Fibroblast of gingiva (primary cell): ENCODE measurements around the gene SLC39A13.

Experiments
- DNase-seq: peaks from one replicate; pipeline ENCODE4 v3.0.0-alpha.2; 2011; ENCODE audit warnings: low read depth

Gene SLC39A13

GRCh38 chr11:47403135-47403534 is 5.3 kb upstream of the SLC39A13 start:
- no peak for DNase-seq

DNA sequence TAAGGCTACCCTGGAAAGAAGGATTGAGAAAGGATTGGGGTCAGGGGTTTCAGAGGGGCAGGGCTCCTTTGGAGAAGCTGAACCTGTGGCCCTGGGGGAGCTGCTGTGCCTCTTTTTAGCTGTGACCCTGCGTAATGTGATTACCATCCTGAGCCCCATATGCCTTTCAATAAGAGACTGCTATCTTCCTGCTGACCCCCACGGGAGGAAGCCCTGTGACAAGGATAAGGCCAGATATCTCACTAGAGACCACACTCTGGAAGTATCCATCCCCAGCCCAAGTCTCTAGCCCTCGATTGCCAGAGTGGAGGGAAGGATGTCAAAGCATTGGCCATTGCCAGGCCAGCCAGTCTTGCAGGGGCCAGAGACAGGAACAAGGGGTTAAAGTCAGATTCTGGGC is 4.8 kb upstream of the SLC39A13 start:
- no peak for DNase-seq

- DNase-seq: peak; percentile 66
Measured at GRCh38 chr11:47406896-47407745, 1.3 kb upstream of the SLC39A13 start.

GRCh38 chr11:47408598-47409439 is 429 bp downstream of the SLC39A13 start:
- peak; percentile 77 for DNase-seq

DNA sequence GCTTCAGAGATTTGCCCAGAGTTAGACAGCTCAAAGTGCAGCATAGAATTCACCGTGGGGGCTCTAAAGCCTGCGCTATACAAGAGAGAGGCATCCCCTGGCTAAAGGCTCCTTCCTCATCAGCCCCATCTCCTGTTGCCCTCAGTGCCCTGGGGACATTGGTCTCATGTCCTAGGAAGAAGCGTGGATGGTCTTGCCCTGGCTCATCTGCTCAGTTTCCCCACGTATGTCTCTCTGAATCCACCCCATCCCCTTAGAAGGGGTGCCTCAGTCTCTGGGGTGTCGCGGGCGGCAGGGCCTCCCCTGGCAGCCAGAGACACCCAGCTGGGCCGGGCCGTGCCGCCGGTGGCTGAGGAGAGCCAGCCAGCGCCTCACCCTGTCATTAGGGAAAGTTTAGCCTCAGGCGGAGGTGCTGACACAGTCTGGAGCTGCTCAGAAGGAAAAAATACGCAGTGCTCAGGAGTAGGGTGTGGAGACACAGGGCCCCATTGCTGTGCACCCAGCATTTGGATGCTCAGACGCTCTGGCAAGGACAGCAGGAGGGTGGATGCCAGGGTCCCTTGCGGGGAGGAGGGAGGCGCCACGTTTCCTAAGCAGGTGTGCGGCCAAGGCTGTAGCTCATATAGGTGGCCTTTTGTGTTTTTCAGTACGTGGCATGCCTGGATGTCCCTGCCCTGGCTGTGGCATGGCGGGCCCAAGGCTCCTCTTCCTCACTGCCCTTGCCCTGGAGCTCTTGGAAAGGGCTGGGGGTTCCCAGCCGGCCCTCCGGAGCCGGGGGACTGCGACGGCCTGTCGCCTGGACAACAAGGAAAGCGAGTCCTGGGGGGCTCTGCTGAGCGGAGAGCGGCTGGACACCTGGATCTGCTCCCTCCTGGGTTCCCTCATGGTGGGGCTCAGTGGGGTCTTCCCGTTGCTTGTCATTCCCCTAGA is 1.3 kb downstream of the SLC39A13 start:
- DNase-seq: no peak

DNA sequence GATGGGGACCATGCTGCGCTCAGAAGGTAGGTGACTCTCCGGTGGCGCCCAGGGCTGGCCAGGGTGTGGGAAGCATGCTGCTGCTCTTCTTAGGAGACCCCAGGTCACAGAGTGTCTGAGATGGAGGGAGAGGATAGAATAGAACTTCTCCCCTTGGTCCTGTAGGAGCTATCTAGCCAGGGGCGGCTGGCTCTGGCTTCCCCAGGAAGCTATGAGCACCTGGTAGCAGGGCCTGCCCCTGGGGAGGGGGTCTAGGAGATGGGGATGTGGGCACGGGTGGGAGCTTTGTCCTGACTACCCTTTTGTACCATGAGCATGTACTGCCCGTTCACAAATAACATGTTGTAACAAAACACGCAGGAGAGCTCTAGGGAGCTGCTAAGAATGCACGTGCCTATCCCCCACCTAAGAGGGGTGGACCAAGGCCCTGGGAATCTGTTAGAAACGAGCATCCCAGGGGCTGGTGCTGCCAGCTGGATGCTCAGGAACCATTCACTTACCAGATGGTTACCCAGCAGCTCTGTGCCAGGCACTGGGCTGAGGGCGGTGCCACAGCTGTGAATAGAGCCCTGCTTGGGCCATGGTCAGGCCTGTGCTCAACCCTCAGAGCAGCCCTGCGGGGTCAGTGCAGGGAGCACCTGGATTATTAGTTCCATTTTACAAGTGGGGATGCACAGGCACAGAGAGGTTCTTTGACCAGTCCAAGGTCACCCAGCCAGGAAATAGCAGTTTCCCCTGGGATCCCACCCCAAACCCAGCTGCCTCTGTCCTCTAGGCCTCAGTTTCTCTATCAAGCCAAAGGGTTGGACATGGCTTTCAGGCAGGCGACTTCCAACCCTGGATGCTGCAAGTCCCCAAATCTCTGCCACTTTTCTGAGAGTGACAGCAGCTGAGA is 2.2 kb downstream of the SLC39A13 start:
- no peak for DNase-seq

- peak; percentile 40 for DNase-seq
Measured at GRCh38 chr11:47411884-47412746, 3.7 kb downstream of the SLC39A13 start.

DNA sequence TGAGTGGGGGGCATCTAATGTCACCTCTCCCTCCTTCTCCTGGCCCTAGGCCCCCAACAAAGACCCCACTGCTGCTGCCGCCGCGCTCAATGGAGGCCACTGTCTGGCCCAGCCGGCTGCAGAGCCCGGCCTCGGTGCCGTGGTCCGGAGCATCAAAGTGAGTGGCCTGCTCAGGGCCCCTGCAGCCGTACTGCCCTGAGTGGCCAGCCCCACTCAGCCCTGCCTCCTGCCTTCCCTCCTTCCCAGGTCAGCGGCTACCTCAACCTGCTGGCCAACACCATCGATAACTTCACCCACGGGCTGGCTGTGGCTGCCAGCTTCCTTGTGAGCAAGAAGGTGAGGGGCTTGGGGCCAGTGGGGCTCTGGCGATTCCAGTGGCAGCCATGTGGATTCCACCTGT is 5.0 kb downstream of the SLC39A13 start:
- no peak for DNase-seq

DNA sequence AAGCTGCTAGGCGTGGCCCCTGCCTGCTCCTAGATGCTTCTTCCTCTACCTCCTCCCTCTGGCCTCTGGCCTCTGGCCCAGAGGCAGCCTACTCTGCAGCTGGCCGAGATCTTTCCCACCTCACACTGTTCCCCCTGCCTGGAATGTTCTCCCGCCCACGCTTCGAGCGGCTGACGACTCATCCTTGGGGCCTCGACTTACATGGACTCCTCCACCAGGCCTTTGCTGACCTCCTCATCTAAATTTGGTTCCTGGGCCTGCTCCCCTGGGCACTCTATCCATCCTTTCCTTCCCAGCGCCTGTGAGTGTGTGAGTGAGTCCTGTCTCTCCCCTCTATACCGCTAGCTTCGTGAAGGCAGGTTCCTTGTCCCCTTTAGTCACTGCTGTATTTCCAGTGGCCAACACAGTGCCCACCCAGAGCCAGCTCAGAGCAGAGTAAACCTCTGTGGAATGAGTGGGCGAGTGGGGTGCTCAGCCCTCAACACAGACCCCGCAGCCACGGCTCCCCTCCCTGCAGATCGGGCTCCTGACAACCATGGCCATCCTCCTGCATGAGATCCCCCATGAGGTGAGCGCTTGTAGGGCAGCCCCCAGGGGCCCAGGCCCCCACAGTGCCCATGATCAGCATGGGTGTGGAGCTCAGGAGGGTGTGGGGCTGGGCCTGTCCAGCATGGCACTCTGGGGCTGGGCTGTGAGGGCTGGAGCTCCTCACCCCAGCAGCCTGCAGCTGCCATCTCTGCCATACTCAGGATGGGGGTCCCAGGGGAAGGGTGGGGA is 5.7 kb downstream of the SLC39A13 start:
- no peak for DNase-seq

DNA sequence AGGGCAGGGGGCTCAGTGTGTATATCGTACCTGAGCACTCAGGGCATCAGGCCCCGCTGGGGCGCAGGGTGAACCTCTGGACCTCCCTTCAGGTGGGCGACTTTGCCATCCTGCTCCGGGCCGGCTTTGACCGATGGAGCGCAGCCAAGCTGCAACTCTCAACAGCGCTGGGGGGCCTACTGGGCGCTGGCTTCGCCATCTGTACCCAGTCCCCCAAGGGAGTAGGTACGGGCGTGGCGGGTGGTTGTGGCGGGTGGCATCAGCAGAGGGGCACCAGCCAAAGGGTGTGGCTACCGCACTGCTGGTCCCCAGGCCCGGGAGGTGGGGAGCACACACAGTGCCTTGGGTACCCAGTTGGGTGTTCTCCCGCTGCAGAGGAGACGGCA is 6.3 kb downstream of the SLC39A13 start:
- DNase-seq: no peak

- no peak for DNase-seq
Measured at GRCh38 chr11:47415091-47415854, 6.9 kb downstream of the SLC39A13 start.

DNA sequence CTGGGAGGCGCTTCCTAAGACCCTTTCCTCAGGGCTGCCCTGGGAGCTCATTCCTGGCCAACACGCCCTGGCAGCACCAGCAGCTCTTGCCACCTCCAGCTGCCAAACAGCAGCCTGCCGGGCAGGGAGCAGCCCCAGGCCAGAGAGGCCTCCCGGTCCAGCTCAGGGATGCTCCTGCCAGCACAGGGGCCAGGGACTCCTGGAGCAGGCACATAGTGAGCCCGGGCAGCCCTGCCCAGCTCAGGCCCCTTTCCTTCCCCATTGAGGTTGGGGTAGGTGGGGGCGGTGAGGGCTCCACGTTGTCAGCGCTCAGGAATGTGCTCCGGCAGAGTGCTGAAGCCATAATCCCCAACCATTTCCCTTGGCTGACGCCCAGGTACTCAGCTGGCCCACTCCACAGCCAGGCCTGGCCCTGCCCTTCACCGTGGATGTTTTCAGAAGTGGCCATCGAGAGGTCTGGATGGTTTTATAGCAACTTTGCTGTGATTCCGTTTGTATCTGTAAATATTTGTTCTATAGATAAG is 7.6 kb downstream of the SLC39A13 start:
- peak; percentile 91 for DNase-seq

DNA sequence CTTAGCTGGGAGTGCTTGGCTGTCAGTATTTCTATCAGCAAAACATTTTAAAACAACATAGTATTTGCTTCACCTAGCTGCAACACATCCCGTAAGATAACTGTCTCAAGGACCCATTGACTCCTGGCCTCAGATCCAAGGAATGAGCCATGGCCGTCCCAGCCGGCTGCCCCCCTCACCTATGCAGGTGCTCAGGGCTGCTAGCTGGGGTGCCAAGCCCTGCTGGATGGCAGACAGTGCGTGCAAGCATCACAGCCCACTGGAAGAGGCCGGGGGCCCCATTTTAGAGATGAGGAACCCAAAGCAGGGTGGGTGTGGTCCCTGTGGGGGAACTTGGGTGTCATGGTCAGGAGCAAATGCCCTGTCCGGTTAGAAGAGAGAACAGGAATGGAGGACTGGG is 9.3 kb downstream of the SLC39A13 start:
- no peak for DNase-seq

- DNase-seq: no peak
Measured at GRCh38 chr11:47418454-47419259, 10.3 kb downstream of the SLC39A13 start.

GRCh38 chr11:47425611-47426010 is 17.2 kb downstream of the SLC39A13 start:
- no peak for DNase-seq

- peak; percentile 94 for DNase-seq
Measured at GRCh38 chr11:47426062-47426956, 17.9 kb downstream of the SLC39A13 start, which contains the start of gene PSMC3. PSMC3 (minus strand) TSS chr11:47426439; CDS start chr11:47426279, 160 bp downstream.
